Measurements from ENCODE around the gene GSG1.
A peak's percentile ranks its signal among the peaks of the same experiment; 100 is the strongest.

The GSG1 gene

GRCh38 chr12:13141686-13142085, 38.2 kb upstream of the GSG1 start:
- no peaks in the 10 kb centered on the region for H3K4me1 ChIP-seq (ENCODE audit: control insufficient read depth, insufficient read depth, low read length, poor library complexity, severe bottlenecking)
- no peaks in the 10 kb centered on the region for H3K36me3 ChIP-seq (ENCODE audit: control insufficient read depth, insufficient read depth, low read length)
- 85 to 100% methylated on average over 3 to 5 of the region's 5 CpGs for WGBS, 2 experiments (ENCODE audit: insufficient coverage in 2 of 2)
- no peak overlapping the region for H3K4me3 ChIP-seq (ENCODE audit: extremely low read depth, insufficient read depth, low read length, poor library complexity, severe bottlenecking)
- H3K27ac ChIP-seq (ENCODE audit: low read depth, low read length, severe bottlenecking): no peak overlapping the region
- H3K9me3 ChIP-seq (ENCODE audit: control insufficient read depth, low read length): peaks cover 8% of the 10 kb centered on the region

GRCh38 chr12:13135371-13136178, 32.1 kb upstream of the GSG1 start:
- Histone ChIP-seq H3K4me1 (ENCODE audit: control insufficient read depth, insufficient read depth, low read length, poor library complexity, severe bottlenecking) (peaks cover 23% of the 10 kb centered on the region), H3K27ac (ENCODE audit: low read depth, low read length, severe bottlenecking) (peak overlapping the region; percentile 30), H3K36me3 (ENCODE audit: control insufficient read depth, insufficient read depth, low read length) (no peaks in the 10 kb centered on the region), H3K4me3 (ENCODE audit: extremely low read depth, insufficient read depth, low read length, poor library complexity, severe bottlenecking) (no peak overlapping the region), H3K9me3 (ENCODE audit: control insufficient read depth, low read length) (peaks cover 5% of the 10 kb centered on the region)
- 58 to 80% methylated on average over 4 to 10 of the region's 14 CpGs for WGBS, 2 experiments (ENCODE audit: insufficient coverage in 2 of 2)

GRCh38 chr12:13133886-13134285, 30.4 kb upstream of the GSG1 start:
- no peak overlapping the region for H3K27ac ChIP-seq (ENCODE audit: low read depth, low read length, severe bottlenecking)
- WGBS, 2 experiments (ENCODE audit: insufficient coverage in 2 of 2): 80% methylated on average over 1 of the region's 4 CpGs; no CpG with 5 or more reads in 1 of the 2 experiments
- H3K4me1 ChIP-seq (ENCODE audit: control insufficient read depth, insufficient read depth, low read length, poor library complexity, severe bottlenecking): peaks cover 28% of the 10 kb centered on the region
- H3K9me3 ChIP-seq (ENCODE audit: control insufficient read depth, low read length): no peaks in the 10 kb centered on the region
- no peak overlapping the region for H3K4me3 ChIP-seq (ENCODE audit: extremely low read depth, insufficient read depth, low read length, poor library complexity, severe bottlenecking)
- no peaks in the 10 kb centered on the region for H3K36me3 ChIP-seq (ENCODE audit: control insufficient read depth, insufficient read depth, low read length)

- no peak overlapping the region for H3K4me3 ChIP-seq (ENCODE audit: extremely low read depth, insufficient read depth, low read length, poor library complexity, severe bottlenecking)
- H3K36me3 ChIP-seq (ENCODE audit: control insufficient read depth, insufficient read depth, low read length): no peaks in the 10 kb centered on the region
- H3K4me1 ChIP-seq (ENCODE audit: control insufficient read depth, insufficient read depth, low read length, poor library complexity, severe bottlenecking): peaks cover 40% of the 10 kb centered on the region
- 100% methylated on average over 1 of the region's 3 CpGs; no CpG with 5 or more reads in 1 of the 2 experiments for WGBS, 2 experiments (ENCODE audit: insufficient coverage in 2 of 2)
- no peak overlapping the region for H3K27ac ChIP-seq (ENCODE audit: low read depth, low read length, severe bottlenecking)
- H3K9me3 ChIP-seq (ENCODE audit: control insufficient read depth, low read length): no peaks in the 10 kb centered on the region
These were observed 27.5 kb upstream of the GSG1 start for GRCh38 chr12:13130981-13131380.

- WGBS, 2 experiments (ENCODE audit: insufficient coverage in 2 of 2): 87 to 96% methylated on average over 7 to 8 of the region's 8 CpGs
- H3K9me3 ChIP-seq (ENCODE audit: control insufficient read depth, low read length): no peaks in the 10 kb centered on the region
These were observed 25.0 kb upstream of the GSG1 start for GRCh38 chr12:13128291-13128965.

GRCh38 chr12:13127444-13127843, 24.0 kb upstream of the GSG1 start:
- Histone ChIP-seq H3K4me1 (ENCODE audit: control insufficient read depth, insufficient read depth, low read length, poor library complexity, severe bottlenecking) (peaks cover 56% of the 10 kb centered on the region), H3K9me3 (ENCODE audit: control insufficient read depth, low read length) (no peaks in the 10 kb centered on the region), H3K36me3 (ENCODE audit: control insufficient read depth, insufficient read depth, low read length) (no peaks in the 10 kb centered on the region), H3K27ac (ENCODE audit: low read depth, low read length, severe bottlenecking) (no peak overlapping the region), H3K4me3 (ENCODE audit: extremely low read depth, insufficient read depth, low read length, poor library complexity, severe bottlenecking) (no peak overlapping the region)
- WGBS, 2 experiments (ENCODE audit: insufficient coverage in 2 of 2): 91 to 94% methylated on average over 3 to 4 of the region's 5 CpGs

More at GRCh38 chr12:13128291-13128965, 25.0 kb upstream of the GSG1 start:
- H3K27ac ChIP-seq (ENCODE audit: low read depth, low read length, severe bottlenecking): peak overlapping the region; percentile 60
- peaks cover 54% of the 10 kb centered on the region for H3K4me1 ChIP-seq (ENCODE audit: control insufficient read depth, insufficient read depth, low read length, poor library complexity, severe bottlenecking)
- no peaks in the 10 kb centered on the region for H3K36me3 ChIP-seq (ENCODE audit: control insufficient read depth, insufficient read depth, low read length)
- no peak overlapping the region for H3K4me3 ChIP-seq (ENCODE audit: extremely low read depth, insufficient read depth, low read length, poor library complexity, severe bottlenecking)

GRCh38 chr12:13126494-13126893, 23.0 kb upstream of the GSG1 start:
- Histone ChIP-seq H3K27ac (ENCODE audit: low read depth, low read length, severe bottlenecking) (no peak overlapping the region), H3K9me3 (ENCODE audit: control insufficient read depth, low read length) (no peaks in the 10 kb centered on the region), H3K36me3 (ENCODE audit: control insufficient read depth, insufficient read depth, low read length) (no peaks in the 10 kb centered on the region), H3K4me1 (ENCODE audit: control insufficient read depth, insufficient read depth, low read length, poor library complexity, severe bottlenecking) (peaks cover 54% of the 10 kb centered on the region), H3K4me3 (ENCODE audit: extremely low read depth, insufficient read depth, low read length, poor library complexity, severe bottlenecking) (no peak overlapping the region)
- 90 to 94% methylated on average over 2 of the region's 3 CpGs for WGBS, 2 experiments (ENCODE audit: insufficient coverage in 2 of 2)

GRCh38 chr12:13125996-13126395, 22.5 kb upstream of the GSG1 start:
- Histone ChIP-seq H3K36me3 (ENCODE audit: control insufficient read depth, insufficient read depth, low read length) (no peaks in the 10 kb centered on the region), H3K4me1 (ENCODE audit: control insufficient read depth, insufficient read depth, low read length, poor library complexity, severe bottlenecking) (peaks cover 49% of the 10 kb centered on the region), H3K9me3 (ENCODE audit: control insufficient read depth, low read length) (no peaks in the 10 kb centered on the region), H3K4me3 (ENCODE audit: extremely low read depth, insufficient read depth, low read length, poor library complexity, severe bottlenecking) (no peak overlapping the region), H3K27ac (ENCODE audit: low read depth, low read length, severe bottlenecking) (no peak overlapping the region)
- WGBS, 2 experiments (ENCODE audit: insufficient coverage in 2 of 2): 100% methylated on average over 2 of the region's 2 CpGs; no CpG with 5 or more reads in 1 of the 2 experiments

GRCh38 chr12:13124656-13125505, 21.4 kb upstream of the GSG1 start:
- H3K36me3 ChIP-seq (ENCODE audit: control insufficient read depth, insufficient read depth, low read length): no peaks in the 10 kb centered on the region
- 68 to 71% methylated on average over 7 of the region's 8 CpGs for WGBS, 2 experiments (ENCODE audit: insufficient coverage in 2 of 2)
- peak overlapping the region; percentile 57 for H3K27ac ChIP-seq (ENCODE audit: low read depth, low read length, severe bottlenecking)
- H3K4me3 ChIP-seq (ENCODE audit: extremely low read depth, insufficient read depth, low read length, poor library complexity, severe bottlenecking): no peak overlapping the region
- peaks cover 44% of the 10 kb centered on the region for H3K4me1 ChIP-seq (ENCODE audit: control insufficient read depth, insufficient read depth, low read length, poor library complexity, severe bottlenecking)
- no peaks in the 10 kb centered on the region for H3K9me3 ChIP-seq (ENCODE audit: control insufficient read depth, low read length)

- H3K4me3 ChIP-seq (ENCODE audit: extremely low read depth, insufficient read depth, low read length, poor library complexity, severe bottlenecking): no peak overlapping the region
- H3K36me3 ChIP-seq (ENCODE audit: control insufficient read depth, insufficient read depth, low read length): no peaks in the 10 kb centered on the region
- 97 to 98% methylated on average over 3 to 5 of the region's 5 CpGs for WGBS, 2 experiments (ENCODE audit: insufficient coverage in 2 of 2)
- H3K4me1 ChIP-seq (ENCODE audit: control insufficient read depth, insufficient read depth, low read length, poor library complexity, severe bottlenecking): peaks cover 41% of the 10 kb centered on the region
- no peak overlapping the region for H3K27ac ChIP-seq (ENCODE audit: low read depth, low read length, severe bottlenecking)
- H3K9me3 ChIP-seq (ENCODE audit: control insufficient read depth, low read length): no peaks in the 10 kb centered on the region
These were observed 18.1 kb upstream of the GSG1 start for GRCh38 chr12:13121568-13121967.
